G401.6 (cell line): ENCODE results near the gene FAM110C.
"Not testable (repeated sequence)": the region's sequence is repeated elsewhere in the genome, so short reads cannot be mapped to it uniquely, and the experiment has no call there.

Experiments used
- FAIRE-seq: peaks from 2 replicates; lab custom pipeline; 2012; peaks lifted over from hg19 to GRCh38; lab: Jason Lieb, UNC

The FAM110C gene

GRCh38 chr2:46471-47345 lies at the start of gene FAM110C:
Gene FAM110C (minus strand): TSS chr2:46505. CDS start chr2:46385, 120 bp downstream.
- FAIRE-seq: no peak

- no peak for FAIRE-seq
Observed at GRCh38 chr2:92326-92725, 46.0 kb upstream of the FAM110C start.

GRCh38 chr2:90645-91312 lies 44.5 kb upstream of the FAM110C start:
- no peak for FAIRE-seq

- FAIRE-seq: no peak
Observed at GRCh38 chr2:85761-86160, 39.5 kb upstream of the FAM110C start.

GRCh38 chr2:84121-84520 lies 37.8 kb upstream of the FAM110C start:
- no peak for FAIRE-seq

- no peak for FAIRE-seq
Observed at GRCh38 chr2:80971-81736, 34.8 kb upstream of the FAM110C start.

GRCh38 chr2:80378-80777 lies 34.1 kb upstream of the FAM110C start:
- no peak for FAIRE-seq

- no peak for FAIRE-seq
Observed at GRCh38 chr2:71309-72035, 25.2 kb upstream of the FAM110C start.

GRCh38 chr2:69366-70344 lies 23.4 kb upstream of the FAM110C start:
- FAIRE-seq: no peak

- FAIRE-seq: not testable (repeated sequence)
Observed at GRCh38 chr2:68637-69036, 22.3 kb upstream of the FAM110C start.

GRCh38 chr2:66853-67252 lies 20.5 kb upstream of the FAM110C start:
- FAIRE-seq: no peak

- FAIRE-seq: no peak
Observed at GRCh38 chr2:65121-65520, 18.8 kb upstream of the FAM110C start.

GRCh38 chr2:55587-56448 lies 9.5 kb upstream of the FAM110C start:
- no peak for FAIRE-seq

- FAIRE-seq: no peak
Observed at GRCh38 chr2:51613-52012, 5.3 kb upstream of the FAM110C start.

- FAIRE-seq: no peak
Observed at GRCh38 chr2:47737-48136, 1.4 kb upstream of the FAM110C start.

GRCh38 chr2:47346-47725 lies 1.0 kb upstream of the FAM110C start:
- no peak for FAIRE-seq

GRCh38 chr2:46131-46470 lies 204 bp downstream of the FAM110C start:
- no peak for FAIRE-seq

GRCh38 chr2:45342-46130 lies 769 bp downstream of the FAM110C start:
- FAIRE-seq: no peak

- FAIRE-seq: no peak
Observed at GRCh38 chr2:44748-45341, 1.5 kb downstream of the FAM110C start.
